Measurements from ENCODE around the gene MED15.

Gene MED15

DNA sequence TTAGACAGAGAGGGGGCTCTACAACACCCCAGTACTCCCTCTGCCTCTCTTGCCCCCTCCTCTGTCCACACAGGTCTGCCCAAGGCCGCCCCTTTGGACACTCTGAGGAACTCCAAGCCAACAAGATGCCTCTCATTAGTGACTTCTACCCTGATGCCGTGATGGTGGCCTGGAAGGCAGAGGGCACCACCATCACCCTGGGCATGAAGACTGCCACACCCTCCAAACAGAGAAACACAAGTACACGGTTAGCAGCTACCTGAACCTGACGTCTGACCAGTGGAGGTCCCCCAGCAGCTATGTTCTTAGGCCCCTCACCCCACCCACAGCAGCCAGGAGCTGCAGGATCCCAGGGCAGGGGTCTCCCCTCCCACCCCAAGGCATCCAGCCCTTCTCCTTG is 125.1 kb downstream of the MED15 start:
- POLR2A ChIA-PET = no interaction called here
- H3K4me3 ChIP-seq (ENCODE audit: low read depth, low read length) = no peak overlapping the region
- CTCF ChIA-PET = no interaction called here
- DNase-seq (ENCODE audit: low read depth, low spot score) = no peak
- TF ChIP-seq, protein P1, sequence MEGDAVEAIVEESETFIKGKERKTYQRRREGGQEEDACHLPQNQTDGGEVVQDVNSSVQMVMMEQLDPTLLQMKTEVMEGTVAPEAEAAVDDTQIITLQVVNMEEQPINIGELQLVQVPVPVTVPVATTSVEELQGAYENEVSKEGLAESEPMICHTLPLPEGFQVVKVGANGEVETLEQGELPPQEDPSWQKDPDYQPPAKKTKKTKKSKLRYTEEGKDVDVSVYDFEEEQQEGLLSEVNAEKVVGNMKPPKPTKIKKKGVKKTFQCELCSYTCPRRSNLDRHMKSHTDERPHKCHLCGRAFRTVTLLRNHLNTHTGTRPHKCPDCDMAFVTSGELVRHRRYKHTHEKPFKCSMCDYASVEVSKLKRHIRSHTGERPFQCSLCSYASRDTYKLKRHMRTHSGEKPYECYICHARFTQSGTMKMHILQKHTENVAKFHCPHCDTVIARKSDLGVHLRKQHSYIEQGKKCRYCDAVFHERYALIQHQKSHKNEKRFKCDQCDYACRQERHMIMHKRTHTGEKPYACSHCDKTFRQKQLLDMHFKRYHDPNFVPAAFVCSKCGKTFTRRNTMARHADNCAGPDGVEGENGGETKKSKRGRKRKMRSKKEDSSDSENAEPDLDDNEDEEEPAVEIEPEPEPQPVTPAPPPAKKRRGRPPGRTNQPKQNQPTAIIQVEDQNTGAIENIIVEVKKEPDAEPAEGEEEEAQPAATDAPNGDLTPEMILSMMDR (IDR thresholded peaks at IDR 0.05; ENCODE audit: insufficient read depth, low read length, missing control alignments) = no peak

- no peak for DNase-seq (ENCODE audit: low read depth, low spot score)
- TF ChIP-seq, protein P1 (IDR thresholded peaks at IDR 0.05; ENCODE audit: insufficient read depth, low read length, missing control alignments) = no peak
- no peak overlapping the region for H3K4me3 ChIP-seq (ENCODE audit: low read depth, low read length)
- ChIA-PET CTCF (no interaction called here), POLR2A (no interaction called here)
Measured at GRCh38 chr22:20634560-20635226, 127.3 kb downstream of the MED15 start.

DNA sequence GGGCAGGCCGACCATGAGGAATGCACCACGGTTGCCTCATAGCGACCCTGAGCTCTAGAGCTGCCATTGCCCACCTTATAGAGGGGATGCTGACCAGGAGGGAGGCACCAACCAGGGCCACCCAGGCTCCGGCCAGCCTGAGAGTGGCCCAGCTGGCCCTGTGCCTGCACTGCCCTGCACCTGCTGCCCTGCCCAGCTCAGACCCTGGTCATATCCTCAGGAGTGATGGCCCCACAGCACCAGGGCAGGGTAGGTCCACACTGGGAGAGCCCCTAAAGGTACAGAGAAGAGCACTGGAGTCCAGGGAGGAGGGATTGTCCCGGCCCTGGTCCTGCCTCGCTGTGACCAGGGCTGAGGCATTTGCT is 127.8 kb downstream of the MED15 start:
- H3K4me3 ChIP-seq (ENCODE audit: low read depth, low read length) = no peak overlapping the region
- ChIA-PET CTCF (no interaction called here), POLR2A (no interaction called here)
- no peak for DNase-seq (ENCODE audit: low read depth, low spot score)
- TF ChIP-seq, protein P1 (IDR thresholded peaks at IDR 0.05; ENCODE audit: insufficient read depth, low read length, missing control alignments) = no peak

- TF ChIP-seq, protein P1 (IDR thresholded peaks at IDR 0.05; ENCODE audit: insufficient read depth, low read length, missing control alignments) = no peak
- ChIA-PET POLR2A (no interaction called here), CTCF (no interaction called here)
- DNase-seq (ENCODE audit: low read depth, low spot score) = no peak
- no peak overlapping the region for H3K4me3 ChIP-seq (ENCODE audit: low read depth, low read length)
Measured at GRCh38 chr22:20636075-20636812, 128.8 kb downstream of the MED15 start.

DNA sequence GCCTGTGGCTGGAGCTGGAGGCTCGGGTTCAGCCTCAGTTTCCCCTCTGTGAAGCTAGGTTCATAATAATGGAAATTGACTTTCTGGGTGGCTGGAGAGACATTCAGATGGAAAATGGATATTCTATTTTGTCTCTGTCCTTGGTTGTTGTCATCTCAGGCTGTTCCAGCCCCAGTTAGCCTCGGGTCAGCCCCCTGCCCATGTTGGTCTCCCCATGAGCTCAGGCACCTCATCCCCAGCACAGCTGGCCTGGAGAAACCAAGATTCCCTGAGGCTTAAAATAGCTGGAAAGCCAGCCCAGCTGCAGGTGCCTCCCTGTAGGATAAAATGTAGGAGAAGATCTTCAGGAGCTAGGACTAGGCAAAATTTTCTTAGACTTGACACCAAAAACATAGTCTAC is 129.5 kb downstream of the MED15 start:
- H3K4me3 ChIP-seq (ENCODE audit: low read depth, low read length) = no peak overlapping the region
- ChIA-PET CTCF (interaction anchor here (1.1 kb wide), 1 partner anchor 30 kb away, joined by 5 read pairs; no protein-coding TSS in a partner anchor), POLR2A (no interaction called here)
- TF ChIP-seq, protein P1 (IDR thresholded peaks at IDR 0.05; ENCODE audit: insufficient read depth, low read length, missing control alignments) = no peak
- DNase-seq (ENCODE audit: low read depth, low spot score) = no peak
